ENCODE data around the gene MAP3K2.
"Not testable (repeated sequence)": the region's sequence is repeated elsewhere in the genome, so short reads cannot be mapped to it uniquely, and the experiment has no call there.

MAP3K2 gene

DNA sequence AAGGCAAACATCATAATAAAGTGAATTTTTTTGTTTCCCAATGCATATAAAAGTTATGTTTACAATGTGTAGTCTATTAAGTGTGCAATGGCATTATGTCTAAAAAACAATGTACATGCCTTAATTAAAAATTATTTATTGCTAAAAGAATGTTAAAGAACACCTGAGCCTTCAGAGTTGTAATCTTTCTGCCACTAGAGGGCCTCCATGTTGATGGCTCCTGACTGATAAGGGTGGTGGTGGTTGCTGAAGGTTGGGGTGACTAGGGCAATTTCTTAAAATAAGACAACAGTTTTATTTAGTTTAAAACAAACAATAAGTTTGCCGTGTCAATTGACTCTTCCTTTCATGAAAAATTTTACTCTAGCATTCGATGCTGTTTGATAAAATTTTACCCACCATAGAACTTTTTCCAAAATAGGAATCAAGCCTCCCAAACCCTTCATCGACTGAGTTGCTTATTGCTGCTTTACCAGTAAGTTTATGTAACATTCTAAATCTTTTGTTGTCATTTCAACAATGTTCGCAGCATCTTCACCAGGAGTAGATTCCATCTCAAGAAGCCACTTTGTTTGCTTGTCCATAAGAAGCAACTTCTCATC, 32.3 kb downstream of the MAP3K2 start:
- in situ Hi-C loops (cut with MboI; ENCODE audit: low sequenced_read_pairs): no loop called here

- in situ Hi-C loops (cut with MboI; ENCODE audit: low sequenced_read_pairs): not testable (repeated sequence)
Observed at GRCh38 chr2:127353873-127354676, 33.7 kb downstream of the MAP3K2 start.

DNA sequence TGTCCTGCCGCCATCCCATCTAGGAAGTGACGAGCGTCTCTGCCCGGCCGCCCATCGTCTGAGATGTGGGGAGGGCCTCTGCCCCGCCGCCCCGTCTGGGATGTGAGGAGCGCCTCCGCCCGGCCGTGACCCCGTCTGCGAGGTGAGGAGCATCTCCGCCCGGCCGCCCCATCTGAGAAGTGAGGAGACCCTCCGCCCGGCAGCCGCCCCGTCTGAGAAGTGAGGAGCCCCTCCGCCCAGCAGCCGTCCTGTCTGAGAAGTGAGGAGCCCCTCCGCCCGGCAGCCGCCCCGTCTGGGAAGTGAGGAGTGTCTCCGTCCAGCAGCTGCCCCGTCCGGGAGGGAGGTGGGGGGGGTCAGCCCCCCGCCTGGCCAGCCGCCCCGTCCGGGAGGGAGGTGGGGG, 34.6 kb downstream of the MAP3K2 start:
- in situ Hi-C loops (cut with MboI; ENCODE audit: low sequenced_read_pairs): not testable (repeated sequence)

DNA sequence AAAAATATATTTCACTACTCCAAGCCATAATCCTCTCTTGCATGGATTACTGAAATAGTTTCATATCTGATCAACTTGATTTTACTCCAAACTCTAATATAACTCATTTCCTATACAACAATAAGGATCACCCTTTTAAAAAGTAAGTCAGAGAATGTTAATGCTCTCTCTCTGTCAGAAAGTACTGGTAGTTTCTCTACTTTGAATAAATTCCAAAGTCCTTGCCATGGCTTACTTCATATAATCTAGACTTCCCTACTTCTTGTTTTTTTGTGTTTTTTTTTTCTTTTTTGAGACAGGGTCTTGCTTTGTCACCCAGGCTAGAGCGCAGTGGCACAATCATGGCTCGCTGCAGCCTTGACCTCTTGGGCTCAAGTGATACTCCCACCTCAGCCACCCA, 36.2 kb downstream of the MAP3K2 start:
- in situ Hi-C loops (cut with MboI; ENCODE audit: low sequenced_read_pairs): no loop called here

DNA sequence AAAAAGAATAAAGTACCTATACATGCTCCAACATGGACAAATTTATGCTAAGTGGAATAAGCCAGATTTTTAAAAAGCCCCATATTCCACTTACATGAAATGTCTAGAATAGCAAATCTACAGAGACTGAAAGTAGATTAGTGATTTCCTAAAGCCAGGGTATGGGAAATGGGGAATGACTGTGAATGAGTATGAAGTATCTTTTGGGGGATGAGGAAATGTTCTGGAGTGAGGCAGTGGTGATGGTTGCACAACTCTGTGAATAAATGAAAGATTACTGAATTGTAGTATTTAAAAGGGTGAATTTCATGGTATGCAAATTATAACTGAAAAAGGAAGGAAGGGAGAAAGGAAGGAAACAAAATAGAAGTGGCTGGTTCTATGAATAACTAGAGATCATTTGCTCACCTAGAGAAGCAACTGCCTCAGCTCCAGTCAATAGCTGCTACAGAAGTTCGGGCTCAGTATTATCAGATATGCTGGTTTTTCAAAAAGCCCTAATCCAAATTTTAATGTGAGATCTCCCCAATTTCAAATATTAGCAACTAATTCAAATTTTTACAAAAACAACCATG, 39.3 kb downstream of the MAP3K2 start:
- in situ Hi-C loops (cut with MboI; ENCODE audit: low sequenced_read_pairs): no loop called here

DNA sequence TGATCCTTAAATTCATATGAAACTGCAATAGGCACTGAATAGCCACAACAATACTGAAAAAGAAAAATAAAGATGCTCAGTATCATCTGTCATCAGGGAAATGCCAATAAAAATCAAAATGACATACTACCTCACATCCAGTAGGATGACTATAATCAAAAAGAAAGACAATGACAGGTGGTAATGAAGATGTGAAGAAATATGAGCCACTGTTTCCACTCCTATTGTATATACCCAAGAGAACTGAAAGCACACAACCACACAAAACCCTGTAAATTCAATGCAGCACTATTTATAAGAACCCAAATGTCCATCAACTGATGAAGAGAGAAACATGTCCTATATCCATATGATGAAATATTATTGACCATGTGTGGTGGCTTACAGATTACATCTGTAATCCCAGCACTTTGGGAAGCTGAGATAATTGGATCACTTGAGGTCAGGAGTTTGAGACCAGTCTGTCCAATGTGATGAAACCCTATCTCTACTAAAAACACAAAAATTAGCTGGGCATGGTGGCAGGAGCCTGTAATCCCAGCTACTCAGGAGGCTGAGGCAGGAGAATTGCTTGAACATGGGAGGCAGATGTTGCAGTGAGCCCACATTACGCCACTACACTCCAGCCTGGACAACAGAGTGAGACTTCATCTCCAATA, 39.9 kb downstream of the MAP3K2 start:
- in situ Hi-C loops (cut with MboI; ENCODE audit: low sequenced_read_pairs): no loop called here

DNA sequence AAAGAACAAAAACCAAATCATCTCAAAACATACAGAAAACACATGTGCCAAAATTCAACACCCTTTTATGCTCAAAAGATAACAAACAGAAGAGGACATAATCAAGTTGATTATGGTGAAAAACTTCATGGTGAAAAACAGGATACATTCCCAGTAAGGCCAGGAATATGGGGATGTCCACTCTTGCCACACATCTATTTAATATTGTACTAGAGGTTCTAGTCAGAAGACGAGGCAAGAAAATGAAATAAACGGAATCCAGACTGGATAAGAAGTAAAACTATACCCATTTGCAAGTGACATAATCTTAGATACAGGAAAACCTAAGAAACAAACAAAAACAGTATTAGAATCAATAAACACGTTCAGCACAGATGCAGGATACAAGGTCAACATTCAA, 40.8 kb downstream of the MAP3K2 start:
- in situ Hi-C loops (cut with MboI; ENCODE audit: low sequenced_read_pairs): no loop called here

GRCh38 chr2:127343277-127343676, 44.5 kb downstream of the MAP3K2 start:
- in situ Hi-C loops (cut with MboI; ENCODE audit: low sequenced_read_pairs): no loop called here

- in situ Hi-C loops (cut with MboI; ENCODE audit: low sequenced_read_pairs): no loop called here
Observed at GRCh38 chr2:127342101-127342500, 45.7 kb downstream of the MAP3K2 start.

DNA sequence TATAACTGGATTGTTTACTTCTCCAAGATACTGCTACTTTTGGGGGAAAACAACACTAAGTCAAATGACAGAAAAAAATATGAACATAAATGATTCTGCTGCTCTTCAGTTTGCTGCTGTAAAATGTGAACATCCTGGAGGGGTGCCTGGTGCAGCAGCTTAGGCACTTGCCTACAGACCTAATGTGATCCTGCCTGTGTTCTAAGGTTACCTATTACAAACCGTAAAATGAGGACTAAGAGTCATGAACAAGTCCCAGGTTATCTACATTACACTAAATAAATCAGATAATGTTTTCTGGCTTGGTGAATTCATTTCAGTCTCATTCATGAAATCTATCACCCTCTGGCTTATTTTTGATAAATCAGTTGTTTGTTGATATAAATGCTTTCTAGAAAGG, 55.4 kb downstream of the MAP3K2 start:
- in situ Hi-C loops (cut with MboI; ENCODE audit: low sequenced_read_pairs): no loop called here

DNA sequence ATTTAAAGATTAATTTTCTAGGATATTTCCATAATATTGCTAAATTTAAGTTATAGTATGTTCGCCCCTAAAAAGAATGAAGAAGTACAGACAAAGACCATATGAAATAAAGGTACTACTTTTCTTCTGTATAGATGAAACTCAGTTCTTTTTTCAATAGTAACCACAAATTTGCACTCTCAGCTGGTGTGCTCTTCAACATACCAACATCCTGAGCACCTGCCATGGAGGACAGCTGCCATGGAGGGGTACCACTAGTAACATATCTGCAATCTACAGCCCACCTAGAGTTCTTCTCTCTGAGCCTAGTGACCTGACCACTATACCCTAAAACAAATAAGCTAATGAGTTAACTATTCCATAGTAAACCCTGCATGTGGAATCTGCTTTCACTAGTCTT, 57.0 kb downstream of the MAP3K2 start:
- in situ Hi-C loops (cut with MboI; ENCODE audit: low sequenced_read_pairs): no loop called here

DNA sequence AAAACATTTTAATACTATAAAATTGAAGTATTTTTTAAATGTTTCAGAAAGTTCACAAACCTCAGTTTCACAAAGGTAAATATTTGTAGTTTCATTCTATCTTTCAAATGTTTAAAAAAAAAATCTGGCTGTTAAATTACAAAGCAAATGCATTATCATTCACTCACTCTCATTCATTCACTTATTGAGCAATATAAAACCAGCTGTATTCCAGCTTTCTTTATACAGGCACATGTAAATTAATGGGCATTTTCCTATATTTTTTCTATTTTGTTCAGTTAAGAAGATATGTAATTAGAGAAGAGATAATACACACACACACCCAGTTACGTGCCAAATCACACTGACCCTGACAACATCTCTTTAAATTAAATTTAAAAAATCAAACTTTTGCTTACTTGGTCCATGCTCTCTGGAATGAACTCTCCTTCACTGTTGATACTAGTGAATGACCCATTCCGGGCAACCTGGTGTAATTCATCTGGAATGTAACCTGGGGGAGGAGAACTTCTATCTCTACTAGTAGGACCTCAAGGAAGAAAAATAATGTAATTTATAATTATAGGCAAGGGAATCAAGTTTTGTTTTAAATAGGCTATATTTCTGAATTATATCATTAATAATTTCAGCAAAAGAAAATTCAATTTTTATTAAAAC, 61.4 kb downstream of the MAP3K2 start:
- in situ Hi-C loops (cut with MboI; ENCODE audit: low sequenced_read_pairs): no loop called here

DNA sequence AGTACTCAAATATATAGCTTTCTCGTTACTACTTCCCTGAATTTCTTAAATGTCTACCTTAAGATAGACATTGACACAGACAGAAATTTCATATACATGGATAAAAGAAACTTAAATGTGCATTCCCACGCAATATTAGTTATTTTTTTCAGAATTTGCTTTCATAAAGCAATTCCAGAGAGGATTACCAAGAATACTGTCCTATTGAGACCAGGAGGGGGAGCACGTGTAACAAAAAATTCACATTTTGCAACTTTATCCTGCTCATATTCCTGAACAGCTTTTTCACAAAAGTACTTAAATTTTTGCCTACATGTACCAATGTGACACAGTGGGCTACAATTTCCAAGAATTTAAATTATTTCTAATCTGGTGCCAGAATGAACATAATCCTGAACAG, 63.1 kb downstream of the MAP3K2 start:
- in situ Hi-C loops (cut with MboI; ENCODE audit: low sequenced_read_pairs): no loop called here

- in situ Hi-C loops (cut with MboI; ENCODE audit: low sequenced_read_pairs): no loop called here
Observed at GRCh38 chr2:127321303-127321702, 66.5 kb downstream of the MAP3K2 start.

DNA sequence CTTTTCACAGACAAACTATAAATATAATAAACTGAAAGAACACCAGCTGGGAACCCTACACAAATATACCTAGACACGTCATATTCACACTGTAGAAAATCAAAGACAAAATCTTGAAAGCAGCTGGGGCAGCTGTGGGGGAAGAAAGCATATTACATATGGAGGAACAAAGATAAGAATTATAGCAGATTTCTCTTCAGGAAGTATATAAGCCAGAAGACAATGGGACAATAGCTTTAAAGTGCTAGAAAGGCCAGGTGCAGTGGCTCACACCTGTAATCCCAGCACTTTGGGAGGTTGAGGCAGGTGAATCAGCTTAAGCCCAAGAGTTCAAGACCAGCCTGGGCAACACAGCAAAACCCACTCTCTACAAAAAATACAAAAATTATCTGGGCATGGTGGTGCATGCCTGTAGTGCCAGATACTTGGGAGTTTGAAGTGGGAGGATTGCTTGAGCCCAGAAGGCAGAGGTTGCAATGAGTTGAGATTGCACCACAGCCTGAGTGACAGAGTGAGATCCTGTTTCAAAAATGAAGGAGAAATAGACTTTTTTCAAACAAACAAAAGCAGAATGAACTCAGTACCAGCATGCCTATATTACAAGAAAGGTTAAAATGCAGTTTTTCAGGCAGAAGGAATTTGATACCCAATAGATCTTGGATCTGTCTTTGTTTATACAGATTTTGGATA, 67.0 kb downstream of the MAP3K2 start:
- in situ Hi-C loops (cut with MboI; ENCODE audit: low sequenced_read_pairs): no loop called here

- in situ Hi-C loops (cut with MboI; ENCODE audit: low sequenced_read_pairs): no loop called here
Observed at GRCh38 chr2:127320067-127320466, 67.7 kb downstream of the MAP3K2 start.

DNA sequence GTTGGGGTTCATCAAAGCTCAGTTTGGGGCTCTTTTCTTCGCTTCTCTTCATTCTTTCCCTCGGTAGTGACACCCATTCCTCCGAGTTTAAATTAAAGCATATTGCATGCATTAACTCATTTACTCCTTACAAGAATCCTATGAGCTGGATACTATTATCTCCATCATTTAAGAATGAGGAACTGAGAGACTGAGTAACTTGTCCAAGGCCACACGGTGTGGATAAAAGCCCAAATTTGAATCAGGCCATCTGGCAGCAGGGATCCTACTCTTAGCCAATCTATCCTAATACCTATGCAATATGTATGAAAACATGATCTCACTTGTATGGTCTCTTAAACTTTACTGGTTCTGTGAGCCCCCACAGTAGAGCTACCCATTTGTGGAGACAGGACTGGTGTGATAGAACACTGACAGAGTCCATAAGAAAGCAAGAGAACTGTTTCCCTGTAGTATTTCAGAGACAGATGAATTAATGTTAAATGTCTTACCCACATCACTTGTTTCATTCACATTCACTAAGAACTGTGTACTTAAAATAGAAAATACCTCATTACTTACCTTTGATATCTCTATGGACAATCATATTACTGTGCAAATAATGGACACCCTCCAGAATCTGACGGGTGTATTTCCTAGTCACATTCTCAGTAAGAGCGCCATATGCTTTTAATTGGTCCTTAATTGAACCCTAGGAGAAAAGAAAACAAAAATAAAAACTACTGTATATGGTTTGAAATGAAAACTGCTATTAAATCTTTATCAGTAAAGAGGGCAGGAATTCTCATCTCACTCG, 73.4 kb downstream of the MAP3K2 start:
- in situ Hi-C loops (cut with MboI; ENCODE audit: low sequenced_read_pairs): no loop called here

DNA sequence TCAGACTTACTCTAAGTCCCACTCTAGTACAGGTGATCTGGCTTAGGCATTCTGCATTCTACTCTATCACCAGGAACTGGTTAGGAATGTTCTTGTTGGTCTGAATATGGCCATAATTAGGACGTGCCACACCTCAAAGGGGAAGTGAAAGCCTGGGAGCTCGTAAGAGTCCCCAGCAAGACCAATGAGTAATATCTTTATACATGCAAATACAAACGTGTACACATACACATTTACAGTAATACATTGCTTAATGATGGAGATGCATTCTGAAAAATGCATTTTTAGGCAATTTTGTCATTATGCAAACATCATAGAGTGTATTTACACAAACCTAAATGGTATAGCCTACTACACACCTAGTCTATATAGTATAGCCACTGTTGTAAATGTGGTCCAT, 74.4 kb downstream of the MAP3K2 start:
- in situ Hi-C loops (cut with MboI; ENCODE audit: low sequenced_read_pairs): no loop called here

DNA sequence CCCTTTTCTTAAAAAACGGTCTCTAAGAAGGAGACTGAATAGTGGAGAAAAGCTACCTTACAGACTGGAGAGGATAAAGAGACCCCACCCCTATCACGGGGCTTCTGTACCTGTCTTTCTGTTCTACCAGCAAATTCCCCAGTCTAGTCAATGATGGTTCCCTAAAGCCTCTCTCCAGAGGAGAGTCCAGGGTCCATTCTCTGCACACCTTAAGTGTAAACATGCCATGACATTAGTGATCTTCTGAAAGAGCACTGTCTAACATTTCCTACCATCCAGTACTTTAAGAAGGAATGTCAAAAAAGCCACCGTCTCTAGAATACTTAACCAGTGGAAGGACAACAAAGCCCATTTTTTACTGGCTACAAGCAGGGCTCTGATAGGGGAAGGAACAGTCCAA, 76.8 kb downstream of the MAP3K2 start:
- in situ Hi-C loops (cut with MboI; ENCODE audit: low sequenced_read_pairs): no loop called here

GRCh38 chr2:127309468-127309867, 78.3 kb downstream of the MAP3K2 start:
- in situ Hi-C loops (cut with MboI; ENCODE audit: low sequenced_read_pairs): no loop called here

Measured in HL-60/S4 (cell line).